HCT116 (cell line): Measurements from ENCODE around the gene SKP2.

ENCODE experiments used
- CTCF ChIP-seq, 3 experiments: fragments of 200-600 bp in 1 of 3; sonication (generic) in 1 of 3; IDR thresholded peaks in 2 of 3; conservative IDR thresholded peaks in 1 of 3; 2 replicates each; pipeline ENCODE4 v1.5.1; 2012 to 2017; ENCODE audit warnings: low read depth in 2 of 3, low read length in 2 of 3, antibody characterized with exemption in 1 of 3, borderline replicate concordance in 1 of 3, control low read depth in 1 of 3, mild to moderate bottlenecking in 1 of 3, mixed read lengths in 1 of 3, mixed run types in 1 of 3, moderate library complexity in 1 of 3; ENCODE audit not compliant: insufficient read depth in 1 of 3
- EZH2 ChIP-seq: fragments of 200-600 bp; sonication (generic); IDR thresholded peaks from 2 replicates; pipeline ENCODE4 v1.6.1; 2017; ENCODE audit warnings: antibody characterized with exemption, mixed run types
- TF ChIP-seq, protein P1 (sequence below): IDR thresholded peaks from 2 replicates; pipeline ENCODE4 v1.6.1; 2012; ENCODE audit warnings: low read depth

GRCh38 chr5:36172599-36172998 is 20.7 kb downstream of the SKP2 start:
- TF ChIP-seq EZH2: no peak
- TF ChIP-seq, protein P1, sequence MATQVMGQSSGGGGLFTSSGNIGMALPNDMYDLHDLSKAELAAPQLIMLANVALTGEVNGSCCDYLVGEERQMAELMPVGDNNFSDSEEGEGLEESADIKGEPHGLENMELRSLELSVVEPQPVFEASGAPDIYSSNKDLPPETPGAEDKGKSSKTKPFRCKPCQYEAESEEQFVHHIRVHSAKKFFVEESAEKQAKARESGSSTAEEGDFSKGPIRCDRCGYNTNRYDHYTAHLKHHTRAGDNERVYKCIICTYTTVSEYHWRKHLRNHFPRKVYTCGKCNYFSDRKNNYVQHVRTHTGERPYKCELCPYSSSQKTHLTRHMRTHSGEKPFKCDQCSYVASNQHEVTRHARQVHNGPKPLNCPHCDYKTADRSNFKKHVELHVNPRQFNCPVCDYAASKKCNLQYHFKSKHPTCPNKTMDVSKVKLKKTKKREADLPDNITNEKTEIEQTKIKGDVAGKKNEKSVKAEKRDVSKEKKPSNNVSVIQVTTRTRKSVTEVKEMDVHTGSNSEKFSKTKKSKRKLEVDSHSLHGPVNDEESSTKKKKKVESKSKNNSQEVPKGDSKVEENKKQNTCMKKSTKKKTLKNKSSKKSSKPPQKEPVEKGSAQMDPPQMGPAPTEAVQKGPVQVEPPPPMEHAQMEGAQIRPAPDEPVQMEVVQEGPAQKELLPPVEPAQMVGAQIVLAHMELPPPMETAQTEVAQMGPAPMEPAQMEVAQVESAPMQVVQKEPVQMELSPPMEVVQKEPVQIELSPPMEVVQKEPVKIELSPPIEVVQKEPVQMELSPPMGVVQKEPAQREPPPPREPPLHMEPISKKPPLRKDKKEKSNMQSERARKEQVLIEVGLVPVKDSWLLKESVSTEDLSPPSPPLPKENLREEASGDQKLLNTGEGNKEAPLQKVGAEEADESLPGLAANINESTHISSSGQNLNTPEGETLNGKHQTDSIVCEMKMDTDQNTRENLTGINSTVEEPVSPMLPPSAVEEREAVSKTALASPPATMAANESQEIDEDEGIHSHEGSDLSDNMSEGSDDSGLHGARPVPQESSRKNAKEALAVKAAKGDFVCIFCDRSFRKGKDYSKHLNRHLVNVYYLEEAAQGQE: no peak
- TF ChIP-seq CTCF (IDR thresholded peaks at IDR 0.05 in 2 of 3, conservative IDR thresholded peaks at IDR 0.05 in 1 of 3; ENCODE audit: borderline replicate concordance in 1 of 3, insufficient read depth in 1 of 3, low read depth in 2 of 3, low read length in 2 of 3): no peak
